ENCODE results near the gene ORM2. TPM values are rescaled to one million over a fixed set of nuclear protein-coding genes. Genes with fewer than 3 reads are reported as not detected.
"Not testable (repeated sequence)": the region's sequence is repeated elsewhere in the genome, so short reads cannot be mapped to it uniquely, and the experiment has no call there.

ORM2 gene
- total RNA-seq, 2 donors from 2014 or later: 0.59 to 0.80 TPM

DNA sequence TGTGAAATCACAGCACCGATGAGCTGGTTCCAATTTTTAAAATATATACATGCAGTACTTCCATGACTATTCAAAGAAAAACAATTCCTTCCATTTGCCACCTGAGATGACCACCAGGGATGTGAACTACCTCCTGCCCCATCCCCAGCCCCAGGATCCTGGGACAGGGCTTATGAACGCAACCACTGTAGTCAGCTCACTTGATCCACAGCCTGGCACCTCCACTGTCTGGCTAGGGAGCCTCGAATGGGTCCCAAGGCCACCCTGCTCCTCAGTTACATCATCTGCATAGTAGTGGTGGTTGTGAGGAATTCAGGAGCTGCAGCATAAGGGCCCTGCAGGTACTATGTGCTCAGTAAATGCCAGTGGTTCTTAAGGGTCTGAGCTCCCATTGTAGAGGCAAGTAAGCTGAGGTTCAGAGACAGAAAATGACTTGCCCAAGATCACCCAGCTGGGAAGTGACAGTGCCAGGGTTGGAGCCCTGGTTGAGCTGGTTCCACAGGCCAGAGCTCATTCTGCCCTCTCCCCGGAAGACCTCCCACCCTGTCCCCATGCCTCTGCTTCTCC lies 2.9 kb downstream of the ORM2 start:
- 88 to 100% methylated on average over 1 to 4 of the region's 4 CpGs for WGBS, 2 experiments (ENCODE audit: insufficient coverage in 1 of 2, insufficient read length in 1 of 2)
- H3K4me3 ChIP-seq (ENCODE audit: low read length); H3K27me3 ChIP-seq (ENCODE audit: control insufficient read depth, insufficient read depth, low read length, poor library complexity, severe bottlenecking); H3K9me3 ChIP-seq (ENCODE audit: control insufficient read depth, low read length); H3K36me3 ChIP-seq (ENCODE audit: control insufficient read depth, insufficient read depth, low read length); H3K9ac ChIP-seq (ENCODE audit: extremely low read depth, low read length, poor library complexity, severe bottlenecking); H3K4me1 Mint-ChIP-seq; H3K4me3 Mint-ChIP-seq; DNase-seq; H3K9me3 Mint-ChIP-seq; H3K27me3 Mint-ChIP-seq (ENCODE audit: insufficient read depth); H3K4me1 ChIP-seq (ENCODE audit: control insufficient read depth, insufficient read depth, low read length); H3K27ac Mint-ChIP-seq; H3K27ac ChIP-seq (ENCODE audit: low read depth, low read length): not testable (repeated sequence)
- H3K36me3 Mint-ChIP-seq (ENCODE audit: low read depth): peaks cover 12% of the 10 kb centered on the region

GRCh38 chr9:114333718-114334117 lies 4.0 kb downstream of the ORM2 start:
- H3K36me3 Mint-ChIP-seq (ENCODE audit: low read depth): peaks cover 20% of the 10 kb centered on the region
- 91% methylated on average over 1 of the region's 4 CpGs; no CpG with 5 or more reads in 1 of the 2 experiments for WGBS, 2 experiments (ENCODE audit: insufficient coverage in 1 of 2, insufficient read length in 1 of 2)
- not testable (repeated sequence) for DNase-seq; H3K9ac ChIP-seq (ENCODE audit: extremely low read depth, low read length, poor library complexity, severe bottlenecking); H3K27ac ChIP-seq (ENCODE audit: low read depth, low read length); H3K4me3 Mint-ChIP-seq; H3K27ac Mint-ChIP-seq; H3K27me3 ChIP-seq (ENCODE audit: control insufficient read depth, insufficient read depth, low read length, poor library complexity, severe bottlenecking); H3K9me3 Mint-ChIP-seq; H3K27me3 Mint-ChIP-seq (ENCODE audit: insufficient read depth); H3K4me1 Mint-ChIP-seq; H3K4me1 ChIP-seq (ENCODE audit: control insufficient read depth, insufficient read depth, low read length); H3K4me3 ChIP-seq (ENCODE audit: low read length); H3K36me3 ChIP-seq (ENCODE audit: control insufficient read depth, insufficient read depth, low read length); H3K9me3 ChIP-seq (ENCODE audit: control insufficient read depth, low read length)

DNA sequence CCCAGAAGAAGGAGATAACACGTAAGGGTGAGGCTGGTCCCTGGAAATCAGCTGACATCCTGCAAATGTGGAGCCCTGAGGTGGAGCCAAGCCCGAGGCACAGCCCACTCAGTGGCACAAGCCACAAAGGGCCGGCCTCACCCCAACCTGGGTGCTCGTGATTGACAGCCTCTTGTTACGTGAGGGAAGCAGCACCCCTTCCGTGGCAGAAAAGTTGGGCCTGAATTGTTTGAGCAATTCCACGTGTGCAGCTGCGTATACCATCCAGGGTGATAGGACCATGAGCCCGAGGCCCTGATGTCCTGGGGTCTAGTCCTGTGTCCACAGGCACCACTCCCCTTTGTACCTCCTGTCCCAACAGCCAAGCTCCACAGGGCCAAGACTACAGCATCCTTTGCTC lies 4.8 kb downstream of the ORM2 start:
- no peak overlapping the region for H3K4me3 Mint-ChIP-seq
- Histone ChIP-seq H3K9me3 (ENCODE audit: control insufficient read depth, low read length) (no peaks in the 10 kb centered on the region), H3K4me3 (ENCODE audit: low read length) (no peak overlapping the region), H3K27me3 (ENCODE audit: control insufficient read depth, insufficient read depth, low read length, poor library complexity, severe bottlenecking) (no peaks in the 10 kb centered on the region), H3K4me1 (ENCODE audit: control insufficient read depth, insufficient read depth, low read length) (no peaks in the 10 kb centered on the region), H3K36me3 (ENCODE audit: control insufficient read depth, insufficient read depth, low read length) (no peaks in the 10 kb centered on the region), H3K9ac (ENCODE audit: extremely low read depth, low read length, poor library complexity, severe bottlenecking) (no peak overlapping the region), H3K27ac (ENCODE audit: low read depth, low read length) (no peak overlapping the region)
- no peaks in the 10 kb centered on the region for H3K4me1 Mint-ChIP-seq
- H3K27me3 Mint-ChIP-seq (ENCODE audit: insufficient read depth): no peaks in the 10 kb centered on the region
- H3K36me3 Mint-ChIP-seq (ENCODE audit: low read depth): peaks cover 20% of the 10 kb centered on the region
- 93 to 94% methylated on average over 8 to 9 of the region's 9 CpGs for WGBS, 2 experiments (ENCODE audit: insufficient coverage in 1 of 2, insufficient read length in 1 of 2)
- no peak for TF ChIP-seq CTCF (conservative IDR thresholded peaks at IDR 0.05)
- H3K27ac Mint-ChIP-seq: no peak overlapping the region
- peaks cover 2% of the 10 kb centered on the region for H3K9me3 Mint-ChIP-seq
- no peak for DNase-seq

DNA sequence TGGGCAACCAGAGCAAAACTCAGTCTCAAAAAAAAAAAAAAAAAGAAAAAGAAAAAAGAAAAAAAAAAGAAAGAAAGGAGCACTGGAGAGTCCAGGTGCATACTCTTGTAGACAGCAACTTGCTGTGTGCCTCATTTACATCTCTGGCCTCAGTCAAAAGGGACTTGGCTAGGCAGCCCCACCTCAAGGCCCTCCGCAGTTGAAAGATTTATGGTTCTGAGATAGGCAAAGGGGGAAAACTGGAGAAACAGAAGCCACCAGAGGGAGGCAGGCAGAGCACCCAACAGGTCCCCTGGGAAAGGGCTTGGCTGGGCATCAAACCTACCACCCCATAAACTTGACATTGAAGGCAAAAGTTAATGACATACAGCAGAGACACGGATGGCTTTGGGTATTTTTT lies 6.1 kb downstream of the ORM2 start:
- H3K27me3 ChIP-seq (ENCODE audit: control insufficient read depth, insufficient read depth, low read length, poor library complexity, severe bottlenecking): no peaks in the 10 kb centered on the region
- H3K36me3 Mint-ChIP-seq (ENCODE audit: low read depth): peaks cover 23% of the 10 kb centered on the region
- WGBS, 2 experiments (ENCODE audit: insufficient coverage in 1 of 2, insufficient read length in 1 of 2): 96% methylated on average over 2 of the region's 2 CpGs; no CpG with 5 or more reads in 1 of the 2 experiments
- peaks cover 2% of the 10 kb centered on the region for H3K9me3 Mint-ChIP-seq
- H3K27ac Mint-ChIP-seq: no peak overlapping the region
- H3K9me3 ChIP-seq (ENCODE audit: control insufficient read depth, low read length): no peaks in the 10 kb centered on the region
- H3K27me3 Mint-ChIP-seq (ENCODE audit: insufficient read depth): no peaks in the 10 kb centered on the region
- no peak overlapping the region for H3K4me3 ChIP-seq (ENCODE audit: low read length)
- no peak overlapping the region for H3K9ac ChIP-seq (ENCODE audit: extremely low read depth, low read length, poor library complexity, severe bottlenecking)
- DNase-seq: no peak
- H3K36me3 ChIP-seq (ENCODE audit: control insufficient read depth, insufficient read depth, low read length): no peaks in the 10 kb centered on the region
- H3K4me1 Mint-ChIP-seq: no peaks in the 10 kb centered on the region
- no peak for TF ChIP-seq CTCF (conservative IDR thresholded peaks at IDR 0.05)
- no peak overlapping the region for H3K4me3 Mint-ChIP-seq
- H3K4me1 ChIP-seq (ENCODE audit: control insufficient read depth, insufficient read depth, low read length): no peaks in the 10 kb centered on the region
- no peak overlapping the region for H3K27ac ChIP-seq (ENCODE audit: low read depth, low read length)

Data from endodermal cell (in vitro differentiated cells).